HepG2 (cell line): ENCODE data around the gene CKAP2L. TPM values are rescaled to one million over a fixed set of nuclear protein-coding genes. Genes with fewer than 3 reads are reported as not detected.
A peak's percentile ranks its signal among the peaks of the same experiment; 100 is the strongest.

Experiments
- DMAP1 ChIP-seq: IDR thresholded peaks from 2 replicates; pipeline ENCODE4 v1.6.1; 2016
- FOSL2 ChIP-seq: sonication (generic); formaldehyde crosslinking; IDR thresholded peaks from 2 replicates; pipeline ENCODE4 v1.4.0; 2020; ENCODE audit warnings: missing genetic modification reagents
- FOXJ3 ChIP-seq: sonication (generic); formaldehyde crosslinking; IDR thresholded peaks from 2 replicates; pipeline ENCODE4 v1.4.0; 2020; ENCODE audit warnings: missing genetic modification reagents, mild to moderate bottlenecking, borderline replicate concordance
- HNF4G ChIP-seq, 2 experiments: sonication (generic) in 1 of 2; formaldehyde crosslinking in 1 of 2; IDR thresholded peaks; 2 replicates each; pipeline versions ENCODE4 v1.4.0 to v1.6.1; 2011 to 2020; ENCODE audit warnings: borderline replicate concordance in 2 of 2, low read depth in 2 of 2, mild to moderate bottlenecking in 2 of 2, low read length in 1 of 2, missing genetic modification reagents in 1 of 2, moderate library complexity in 1 of 2
- KDM2A ChIP-seq: sonication (generic); formaldehyde crosslinking; IDR thresholded peaks from 2 replicates; pipeline ENCODE4 v1.4.0; 2020; ENCODE audit warnings: low read depth, missing genetic modification reagents, borderline replicate concordance
- KDM4B ChIP-seq: sonication (generic); formaldehyde crosslinking; IDR thresholded peaks from 2 replicates; pipeline ENCODE4 v1.4.0; 2020; ENCODE audit warnings: missing genetic modification reagents
- LCORL ChIP-seq, 2 experiments: fragments of 450-650 bp in 1 of 2; sonication (generic) in 1 of 2; formaldehyde crosslinking in 1 of 2; IDR thresholded peaks; 2 replicates each; pipeline versions ENCODE4 v1.5.0 to v1.6.1; 2017 to 2020; ENCODE audit warnings: antibody characterized with exemption in 1 of 2, missing genetic modification reagents in 1 of 2
- MXD3 ChIP-seq: IDR thresholded peaks from 2 replicates; pipeline ENCODE4 v1.6.1; 2016; ENCODE audit warnings: mild to moderate bottlenecking, missing biosample characterization, missing genetic modification reagents
- NR2C2 ChIP-seq: sonication (generic); formaldehyde crosslinking; IDR thresholded peaks from 2 replicates; pipeline ENCODE4 v1.4.0; 2020; ENCODE audit warnings: missing genetic modification reagents, mild to moderate bottlenecking, moderate library complexity, borderline replicate concordance
- PAXIP1 ChIP-seq: sonication (generic); formaldehyde crosslinking; conservative IDR thresholded peaks from 2 replicates; pipeline ENCODE4 v1.4.0; 2020; ENCODE audit warnings: mild to moderate bottlenecking, missing genetic modification reagents, moderate library complexity
- RXRA ChIP-seq: sonication (generic); formaldehyde crosslinking; IDR thresholded peaks from 2 replicates; pipeline ENCODE4 v1.5.1; 2020; ENCODE audit warnings: missing genetic modification reagents
- SIX1 ChIP-seq: sonication (generic); formaldehyde crosslinking; IDR thresholded peaks from 2 replicates; pipeline ENCODE4 v1.4.0; 2020; ENCODE audit warnings: missing genetic modification reagents, borderline replicate concordance
- SOX6 ChIP-seq, 2 experiments: fragments of 450-650 bp in 1 of 2; sonication (generic) in 1 of 2; formaldehyde crosslinking in 1 of 2; IDR thresholded peaks; 2 replicates each; pipeline versions ENCODE4 v1.4.0 to v1.6.1; 2017 to 2020; ENCODE audit warnings: antibody characterized with exemption in 1 of 2, mild to moderate bottlenecking in 1 of 2, missing genetic modification reagents in 1 of 2
- ZBTB4 ChIP-seq: sonication (generic); formaldehyde crosslinking; IDR thresholded peaks from 2 replicates; pipeline ENCODE4 v1.4.0; 2020; ENCODE audit warnings: missing genetic modification reagents, mild to moderate bottlenecking, borderline replicate concordance
- ZBTB7B ChIP-seq: sonication (generic); formaldehyde crosslinking; IDR thresholded peaks from 2 replicates; pipeline ENCODE4 v1.4.0; 2020; ENCODE audit warnings: missing genetic modification reagents
- ZFX ChIP-seq: sonication (generic); formaldehyde crosslinking; IDR thresholded peaks from 2 replicates; pipeline ENCODE4 v1.4.0; 2020; ENCODE audit warnings: mild to moderate bottlenecking, low read depth, missing genetic modification reagents, moderate library complexity
- ZNF567 ChIP-seq: sonication (generic); formaldehyde crosslinking; IDR thresholded peaks from 2 replicates; pipeline ENCODE4 v1.8.1; 2023; ENCODE audit warnings: mild to moderate bottlenecking, missing genetic modification reagents, borderline replicate concordance
- ZNF616 ChIP-seq: sonication (generic); formaldehyde crosslinking; IDR thresholded peaks from 2 replicates; pipeline ENCODE4 v1.5.0; 2020; ENCODE audit warnings: low read depth, mild to moderate bottlenecking, missing genetic modification reagents
- ZNF747 ChIP-seq: sonication (generic); formaldehyde crosslinking; IDR thresholded peaks from 2 replicates; pipeline ENCODE4 v1.8.1; 2023; ENCODE audit warnings: missing genetic modification reagents, mild to moderate bottlenecking, borderline replicate concordance
- polyA plus RNA-seq, 8 experiments: library from polyadenylated mRNA; depleted of rRNA in 3 of 8; stranded (reverse) in 7 of 8; unstranded in 1 of 8; fragments of >200 nt; fragmentation: Illumina TruSeq in 4 of 8; extraction: Trizol in 4 of 8; gene quantifications; 2 replicates each; pipeline versions ENCODE4 v1.2.1 to v1.2.3, GENCODE V29; 2011 to 2016; ENCODE audit warnings: low read depth in 4 of 8, missing spikeins in 1 of 8, mixed read lengths in 1 of 8; ENCODE audit not compliant: insufficient read depth in 1 of 8
- total RNA-seq, 5 experiments: library from RNA; depleted of rRNA; stranded (reverse); fragments of >200 nt; fragmentation: Illumina TruSeq; extraction: Trizol; gene quantifications; 2 replicates each; pipeline ENCODE4 v1.2.3, GENCODE V29; 2016; ENCODE audit warnings: low read depth in 1 of 5

The CKAP2L gene
- total and polyA plus RNA-seq, 2 of the 13 experiments (the other 11 are each of a cell fraction or from before 2014, with no cell fraction given): 7.1 to 9.5 TPM

GRCh38 chr2:112724591-112725525, 39.6 kb downstream of the CKAP2L start (continued):
- TF ChIP-seq ZBTB4 (CRISPR knock-in tag) (peak; percentile 55; the same call in 1 of the 2 replicates), ZBTB7B (CRISPR knock-in tag) (0 out of 2 replicates have a peak, but pooled peaks have one; percentile 66), ZNF616 (no peak), MXD3 (peak; percentile 69; the same call in 1 of the 2 replicates), ZNF747 (CRISPR knock-in tag) (peak; percentile 54; the same call in 1 of the 2 replicates), PAXIP1 (CRISPR knock-in tag) (no peak), DMAP1 (CRISPR knock-in tag) (no peak), FOSL2 (no peak), ZNF567 (peak; percentile 67; the same call in 1 of the 2 replicates), NR2C2 (CRISPR knock-in tag) (no peak), KDM2A (CRISPR knock-in tag) (peak; percentile 48; the same call in 1 of the 2 replicates), RXRA (CRISPR knock-in tag) (peak; percentile 59; the same call in 1 of the 2 replicates), SIX1 (no peak), HNF4G (IDR thresholded peaks at IDR 0.05; ENCODE audit: borderline replicate concordance, low read depth, low read length) (no peak), HNF4G (CRISPR knock-in tag; IDR thresholded peaks at IDR 0.05; ENCODE audit: borderline replicate concordance, low read depth) (peak; percentile 49; the same call in 1 of the 2 replicates), LCORL (IDR thresholded peaks at IDR 0.05) (no peak), LCORL (CRISPR knock-in tag; IDR thresholded peaks at IDR 0.05) (peak; percentile 17; the same call in 1 of the 2 replicates), ZFX (peak; percentile 11; the same call in 1 of the 2 replicates), SOX6 (IDR thresholded peaks at IDR 0.05) (no peak), SOX6 (CRISPR knock-in tag; IDR thresholded peaks at IDR 0.05) (peak; percentile 35; the same call in 1 of the 2 replicates), KDM4B (0 out of 2 replicates have a peak, but pooled peaks have one; percentile 57), FOXJ3 (CRISPR knock-in tag) (no peak)
